Activated T-helper 2 cell treated with anti-CD3 and anti-CD28 coated beads, Interferon-gamma antibody, Interleukin-2, Interleukin-4, amounts not matched to agents 10 μg/mL and 5 μg/mL and 100 μg/mL, durations not matched to agents 14 hours and 24 hours and 36 hours (primary cell): Measurements from ENCODE around the gene SLC12A7. TPM values are rescaled to one million over a fixed set of nuclear protein-coding genes. Genes with fewer than 3 reads are reported as not detected.
A peak's percentile ranks its signal among the peaks of the same experiment; 100 is the strongest.
"Not testable (repeated sequence)": the region's sequence is repeated elsewhere in the genome, so short reads cannot be mapped to it uniquely, and the experiment has no call there.

Source experiments
- DNase-seq: peaks from one replicate; pipeline ENCODE4 v3.0.0; 2021; ENCODE audit warnings: low spot score
- H3K27ac Mint-ChIP-seq: one replicate; pipeline ENCODE4 v1.8.0; 2021; ENCODE audit warnings: mixed read lengths
- H3K27me3 Mint-ChIP-seq: one replicate; pipeline ENCODE4 v1.8.0; 2021; ENCODE audit warnings: low read depth, mixed read lengths
- H3K36me3 Mint-ChIP-seq: one replicate; pipeline ENCODE4 v1.8.0; 2021; ENCODE audit warnings: low read depth, mixed read lengths
- H3K4me1 Mint-ChIP-seq: one replicate; pipeline ENCODE4 v1.8.0; 2021; ENCODE audit warnings: low read depth, mixed read lengths
- H3K4me3 Mint-ChIP-seq: one replicate; pipeline ENCODE4 v1.8.0; 2021; ENCODE audit warnings: low read depth, mild to moderate bottlenecking, moderate library complexity, mixed read lengths
- H3K9me3 Mint-ChIP-seq: one replicate; pipeline ENCODE4 v1.8.0; 2021; ENCODE audit warnings: mixed read lengths
- intact Hi-C: fragments of 100-400 bp; cut with micrococcal nuclease; formaldehyde crosslinking; loops from one replicate; pipeline ENCODE4 v1.15.1; 2023
- total RNA-seq: library from RNA; stranded (reverse); gene quantifications from 2 replicates; pipeline ENCODE4 v1.2.3, GENCODE V29; 2022

Gene SLC12A7
- total RNA-seq: 31.1 and 31.9 TPM in 2 replicates

- Mint-ChIP-seq H3K4me1 (peaks cover 29% of the 10 kb centered on the region), H3K27me3 (no peaks in the 10 kb centered on the region), H3K36me3 (peaks cover 11% of the 10 kb centered on the region), H3K9me3 (no peaks in the 10 kb centered on the region), H3K4me3 (peak within 1 kb of the TSS; percentile 89), H3K27ac (peak within 1 kb of the TSS; percentile 81)
- intact Hi-C loops: no loop called here
- peak; percentile 66 for DNase-seq
Observed at GRCh38 chr5:1111727-1112289, at the start of gene SLC12A7. Gene SLC12A7 (minus strand): TSS chr5:1112063. CDS start chr5:1111991, 72 bp downstream.

GRCh38 chr5:1161108-1161832 is 49.4 kb upstream of the SLC12A7 start:
- H3K27ac Mint-ChIP-seq: no peak overlapping the region
- no peak for DNase-seq
- H3K27me3 Mint-ChIP-seq: peaks cover 25% of the 10 kb centered on the region
- no peaks in the 10 kb centered on the region for H3K36me3 Mint-ChIP-seq
- intact Hi-C loops: no loop called here
- H3K4me1 Mint-ChIP-seq: no peaks in the 10 kb centered on the region
- H3K4me3 Mint-ChIP-seq: no peak overlapping the region
- H3K9me3 Mint-ChIP-seq: no peaks in the 10 kb centered on the region

- H3K36me3 Mint-ChIP-seq: no peaks in the 10 kb centered on the region
- DNase-seq: no peak
- no peaks in the 10 kb centered on the region for H3K9me3 Mint-ChIP-seq
- no peak overlapping the region for H3K27ac Mint-ChIP-seq
- H3K27me3 Mint-ChIP-seq: peaks cover 25% of the 10 kb centered on the region
- H3K4me3 Mint-ChIP-seq: no peak overlapping the region
- no peaks in the 10 kb centered on the region for H3K4me1 Mint-ChIP-seq
- intact Hi-C loops: no loop called here
Observed at GRCh38 chr5:1159774-1160406, 48.0 kb upstream of the SLC12A7 start.

DNA sequence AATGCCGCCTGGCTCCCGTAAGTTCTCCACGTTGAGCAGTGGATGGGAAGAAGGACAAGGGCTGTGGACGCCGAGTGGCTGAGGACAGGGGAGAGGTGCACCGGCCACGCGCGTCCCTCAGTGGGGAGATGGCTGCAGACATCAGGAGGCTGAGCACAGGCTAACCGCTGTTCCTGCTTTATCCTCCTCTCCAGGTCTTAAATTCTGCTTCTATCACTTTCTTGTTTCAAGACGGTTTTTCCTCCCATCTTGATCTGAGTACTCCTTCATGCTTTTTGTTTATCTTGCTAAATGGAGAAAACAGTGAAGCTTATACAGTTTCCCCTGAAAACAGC is 47.4 kb upstream of the SLC12A7 start:
- Mint-ChIP-seq H3K4me3 (no peak overlapping the region), H3K9me3 (no peaks in the 10 kb centered on the region), H3K4me1 (no peaks in the 10 kb centered on the region), H3K27ac (no peak overlapping the region), H3K27me3 (peaks cover 27% of the 10 kb centered on the region), H3K36me3 (no peaks in the 10 kb centered on the region)
- no peak for DNase-seq
- intact Hi-C loops: no loop called here

DNA sequence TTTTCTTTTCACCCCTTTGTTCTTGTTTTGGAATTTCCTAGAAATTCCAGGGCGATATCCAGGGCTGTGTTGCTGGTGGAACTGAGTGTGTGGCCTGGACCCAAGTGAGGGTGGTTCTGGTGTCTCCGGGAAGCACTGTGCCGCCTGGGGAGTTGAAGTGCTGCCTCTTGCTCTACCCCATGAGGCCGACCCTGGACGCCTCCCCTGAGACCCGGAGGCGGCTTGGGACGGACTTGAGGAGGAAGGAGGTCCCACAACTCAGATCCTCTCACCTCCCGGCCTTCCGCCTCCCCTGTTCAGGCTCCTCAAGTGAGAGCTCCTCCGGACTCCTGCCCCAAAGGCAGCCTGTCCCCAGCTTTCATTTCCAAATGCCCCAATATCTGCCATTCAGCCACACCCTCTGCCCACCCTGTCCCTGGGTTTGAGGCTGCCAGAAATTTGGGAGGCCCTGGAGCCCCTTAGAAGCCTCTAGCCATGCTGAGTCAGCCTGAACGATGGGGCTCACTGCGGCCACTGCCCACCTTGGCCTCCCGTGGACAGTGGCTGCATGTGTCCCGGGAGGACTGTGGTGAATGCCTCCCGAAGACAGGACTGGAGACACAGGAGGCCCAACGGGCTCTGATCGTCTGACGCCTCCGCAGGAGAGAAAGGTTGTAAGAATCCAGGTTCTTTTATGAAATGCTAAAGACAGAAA is 46.9 kb upstream of the SLC12A7 start:
- H3K4me1 Mint-ChIP-seq: no peaks in the 10 kb centered on the region
- intact Hi-C loops: no loop called here
- peaks cover 31% of the 10 kb centered on the region for H3K27me3 Mint-ChIP-seq
- no peaks in the 10 kb centered on the region for H3K36me3 Mint-ChIP-seq
- no peak for DNase-seq
- H3K9me3 Mint-ChIP-seq: no peaks in the 10 kb centered on the region
- no peak overlapping the region for H3K27ac Mint-ChIP-seq
- no peak overlapping the region for H3K4me3 Mint-ChIP-seq

- H3K36me3 Mint-ChIP-seq, H3K9me3 Mint-ChIP-seq, DNase-seq, H3K4me3 Mint-ChIP-seq, intact Hi-C loops, H3K27ac Mint-ChIP-seq, H3K4me1 Mint-ChIP-seq: not testable (repeated sequence)
- H3K27me3 Mint-ChIP-seq: peaks cover 36% of the 10 kb centered on the region
Observed at GRCh38 chr5:1157461-1157986, 45.7 kb upstream of the SLC12A7 start.

DNA sequence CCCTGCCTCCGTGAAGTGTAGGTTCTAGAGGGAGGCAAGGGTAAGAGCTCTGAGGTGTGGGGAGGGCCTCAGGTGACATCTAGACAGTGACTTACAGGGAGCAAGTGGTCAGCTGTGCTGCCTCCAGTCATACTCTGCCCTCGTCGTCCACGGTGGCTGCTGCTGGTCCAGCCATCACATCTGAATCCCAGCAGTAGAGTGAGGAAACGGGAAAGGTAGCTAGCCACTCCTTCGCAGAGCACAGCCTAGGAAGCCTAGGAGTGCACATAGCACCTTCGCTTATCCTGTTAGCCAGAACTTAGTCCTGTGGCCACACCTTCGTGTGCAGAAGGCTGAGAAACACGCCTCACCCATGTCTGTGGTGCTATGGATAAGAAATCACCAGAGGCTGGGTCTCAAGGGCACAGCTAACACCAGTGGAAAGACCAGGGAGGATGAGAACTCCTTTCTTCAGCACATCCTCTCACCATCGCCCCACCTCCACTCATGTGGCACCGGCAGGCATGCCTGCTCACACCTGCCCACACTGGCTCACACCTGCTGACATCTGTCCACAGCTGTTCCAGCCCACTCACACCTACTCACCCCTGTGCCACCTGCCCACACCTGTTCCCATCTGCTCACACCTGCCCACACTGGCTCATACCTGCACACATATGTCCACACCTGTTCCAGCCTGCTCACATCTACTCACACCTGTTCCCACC is 45.0 kb upstream of the SLC12A7 start:
- no peaks in the 10 kb centered on the region for H3K4me1 Mint-ChIP-seq
- H3K9me3 Mint-ChIP-seq: no peaks in the 10 kb centered on the region
- H3K27me3 Mint-ChIP-seq: peaks cover 36% of the 10 kb centered on the region
- intact Hi-C loops: no loop called here
- H3K36me3 Mint-ChIP-seq: no peaks in the 10 kb centered on the region
- no peak for DNase-seq
- no peak overlapping the region for H3K27ac Mint-ChIP-seq
- H3K4me3 Mint-ChIP-seq: no peak overlapping the region

DNA sequence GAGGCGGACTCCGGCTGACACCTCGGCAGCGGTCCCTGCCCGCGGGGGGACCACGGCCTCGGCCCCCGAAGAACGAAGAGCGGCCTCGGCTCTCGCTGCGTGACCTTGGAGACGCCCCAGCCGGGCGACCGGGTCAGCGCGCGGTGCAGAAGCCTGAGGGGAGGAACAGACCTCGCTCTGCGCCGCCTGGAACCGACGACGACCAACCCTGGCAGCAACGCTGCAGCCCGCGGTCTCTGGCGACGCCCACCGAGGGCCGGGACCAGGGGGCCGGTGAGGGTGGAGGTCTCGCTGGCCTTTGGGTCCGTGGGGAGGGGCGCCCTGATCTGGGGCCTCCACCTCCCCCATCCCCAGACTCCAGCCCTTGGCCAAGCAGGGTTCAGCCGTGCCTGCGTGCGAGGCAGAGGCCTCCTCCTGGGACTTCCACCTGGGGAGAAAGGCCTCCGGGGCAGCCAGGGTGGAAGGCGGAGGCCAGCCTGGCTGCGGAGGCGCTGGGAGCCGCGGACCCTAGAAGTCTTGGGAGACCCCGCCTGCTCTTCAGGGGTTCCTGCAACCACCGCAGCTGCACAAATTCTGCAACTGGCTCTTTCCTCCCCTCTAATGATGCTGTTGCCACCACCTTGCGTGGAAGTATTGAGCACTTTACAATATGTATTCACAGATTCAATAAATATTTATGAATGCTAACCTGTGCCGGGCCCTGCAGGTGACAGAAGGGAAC is 44.3 kb upstream of the SLC12A7 start:
- intact Hi-C loops: no loop called here
- Mint-ChIP-seq H3K36me3 (no peaks in the 10 kb centered on the region), H3K4me1 (no peaks in the 10 kb centered on the region), H3K27me3 (peaks cover 37% of the 10 kb centered on the region), H3K27ac (no peak overlapping the region), H3K9me3 (no peaks in the 10 kb centered on the region), H3K4me3 (no peak overlapping the region)
- DNase-seq: no peak

DNA sequence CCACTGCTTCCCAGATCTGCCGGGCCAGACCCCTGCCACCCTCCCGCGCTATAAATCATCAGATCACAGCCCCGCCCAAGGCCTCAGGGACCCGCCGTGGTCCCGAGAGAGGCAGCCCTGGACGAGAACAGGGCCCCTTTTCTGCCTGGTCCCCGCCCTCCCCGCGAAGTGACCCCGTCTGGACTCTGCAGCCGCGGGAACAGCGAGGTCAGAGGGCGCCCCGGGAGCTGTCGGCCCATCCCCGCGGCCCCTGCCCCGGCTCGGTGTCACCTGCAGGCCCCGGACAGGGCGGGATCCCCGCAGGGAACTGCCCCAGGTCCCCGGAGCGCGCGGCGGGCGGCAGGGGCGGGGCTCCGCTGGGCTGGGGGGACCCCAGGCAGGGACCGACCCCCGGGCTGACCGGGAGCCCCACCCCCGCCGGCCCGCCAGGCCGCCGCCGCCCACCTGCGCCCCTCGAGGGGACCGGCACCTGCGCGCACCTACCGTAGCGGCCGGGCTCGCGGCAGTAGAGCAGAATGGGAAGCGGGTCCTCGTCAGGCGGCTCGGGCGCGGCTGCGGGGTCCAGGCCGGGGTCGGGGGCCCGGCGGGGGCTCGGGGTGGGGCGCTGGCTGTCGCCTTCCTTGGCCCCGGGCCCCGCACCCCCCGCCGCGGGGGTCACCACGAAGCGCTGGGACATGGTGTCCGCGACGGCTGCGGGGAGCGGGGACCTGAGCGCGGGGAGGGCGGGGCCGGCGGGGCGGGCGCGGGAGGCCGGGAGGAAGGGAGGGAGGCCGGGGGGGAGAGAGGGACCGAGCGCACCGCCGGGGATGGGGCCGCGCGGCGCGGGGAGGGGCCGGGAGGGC is 43.5 kb upstream of the SLC12A7 start:
- no peak overlapping the region for H3K27ac Mint-ChIP-seq
- peaks cover 39% of the 10 kb centered on the region for H3K27me3 Mint-ChIP-seq
- no peaks in the 10 kb centered on the region for H3K36me3 Mint-ChIP-seq

GRCh38 chr5:1153428-1153827 is 41.6 kb upstream of the SLC12A7 start:
- H3K9me3 Mint-ChIP-seq: no peaks in the 10 kb centered on the region
- intact Hi-C loops: no loop called here
- H3K4me1 Mint-ChIP-seq: no peaks in the 10 kb centered on the region
- H3K27ac Mint-ChIP-seq: no peak overlapping the region
- no peak overlapping the region for H3K4me3 Mint-ChIP-seq
- H3K36me3 Mint-ChIP-seq: no peaks in the 10 kb centered on the region
- peaks cover 33% of the 10 kb centered on the region for H3K27me3 Mint-ChIP-seq
- no peak for DNase-seq

More for the DNA sequence above, 43.5 kb upstream of the SLC12A7 start:
- H3K4me1 Mint-ChIP-seq: no peaks in the 10 kb centered on the region
- no peak overlapping the region for H3K4me3 Mint-ChIP-seq
- H3K9me3 Mint-ChIP-seq: no peaks in the 10 kb centered on the region
- intact Hi-C loops: no loop called here
- no peak for DNase-seq

DNA sequence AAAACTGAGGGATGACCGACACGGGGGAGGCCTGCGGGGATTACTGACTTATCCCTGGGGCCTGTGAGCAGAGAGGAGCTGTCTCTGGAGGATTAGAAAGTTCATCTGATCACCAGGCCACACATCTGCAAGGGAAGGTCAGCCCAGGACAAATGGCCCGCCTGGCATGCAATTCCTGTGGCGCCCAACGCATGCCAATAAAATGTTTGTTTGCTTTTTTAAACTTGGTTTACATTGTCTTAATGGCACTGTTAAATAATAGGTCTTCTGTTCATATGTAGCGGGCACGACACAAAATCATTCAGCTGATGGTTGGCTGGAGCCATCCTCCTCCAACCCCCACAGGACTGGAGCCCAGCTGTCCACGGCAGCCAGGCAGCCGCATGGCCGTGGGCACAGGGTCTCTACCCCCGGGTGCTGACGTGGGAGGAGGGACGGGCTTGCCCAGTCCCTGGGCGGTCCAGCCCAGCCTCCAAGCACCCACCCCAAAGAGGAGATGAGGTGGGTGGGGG is 41.0 kb upstream of the SLC12A7 start:
- no peak for DNase-seq
- Mint-ChIP-seq H3K27ac (no peak overlapping the region), H3K4me1 (no peaks in the 10 kb centered on the region), H3K9me3 (no peaks in the 10 kb centered on the region), H3K4me3 (no peak overlapping the region), H3K27me3 (peaks cover 32% of the 10 kb centered on the region), H3K36me3 (no peaks in the 10 kb centered on the region)
- intact Hi-C loops: no loop called here
